ENCODE data around the gene NMRK2. TPM values are rescaled to one million over a fixed set of nuclear protein-coding genes. Genes with fewer than 3 reads are reported as not detected.

The NMRK2 gene
- total and polyA plus RNA-seq, 2 of the 13 experiments (the other 11 are each of a cell fraction or from before 2014, with no cell fraction given): not detected

DNA sequence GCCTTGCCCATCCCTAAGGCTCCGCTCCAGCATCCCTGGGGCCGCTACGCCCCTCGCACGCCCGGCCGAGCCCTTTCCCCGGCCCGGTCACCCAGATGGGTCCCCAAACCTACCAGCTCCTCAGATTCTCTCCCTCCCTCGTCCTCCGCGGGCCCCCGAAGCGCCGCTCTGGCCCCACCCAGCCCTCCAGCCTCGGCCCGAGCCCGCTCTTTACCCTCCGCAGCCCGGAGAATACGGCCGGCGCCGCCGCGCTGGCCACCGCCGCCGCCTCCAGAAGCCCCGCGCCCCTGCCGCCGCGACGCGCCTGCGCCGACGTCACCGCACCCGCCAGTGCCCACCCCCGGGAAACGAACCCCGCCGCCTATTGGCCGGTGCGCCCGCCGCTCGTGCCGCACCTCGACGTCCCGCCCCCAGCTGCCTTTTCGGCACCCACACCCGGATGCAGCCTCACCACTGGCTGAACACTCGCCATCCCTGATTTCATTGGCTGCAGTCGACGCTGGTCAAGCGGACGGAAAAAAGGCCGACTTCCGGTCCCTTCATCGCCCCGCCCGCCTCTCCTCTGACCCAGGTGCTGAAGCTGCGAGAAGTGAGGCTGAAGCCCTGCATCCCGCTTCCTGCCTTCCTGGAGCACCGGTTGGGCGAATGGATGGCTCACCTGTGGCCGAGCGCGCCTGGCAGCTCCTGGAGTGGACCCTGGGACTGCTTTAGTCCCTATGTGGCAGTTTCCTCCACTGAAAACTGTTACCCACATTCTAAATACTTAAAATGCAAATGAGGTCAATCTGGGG is 38.1 kb downstream of the NMRK2 start, which contains the start of gene DAPK3 (continued):
- no peak for TF ChIP-seq NPAS2 (CRISPR knock-in tag; IDR thresholded peaks at IDR 0.05; ENCODE audit: borderline replicate concordance)
- TF ChIP-seq, protein P1, sequence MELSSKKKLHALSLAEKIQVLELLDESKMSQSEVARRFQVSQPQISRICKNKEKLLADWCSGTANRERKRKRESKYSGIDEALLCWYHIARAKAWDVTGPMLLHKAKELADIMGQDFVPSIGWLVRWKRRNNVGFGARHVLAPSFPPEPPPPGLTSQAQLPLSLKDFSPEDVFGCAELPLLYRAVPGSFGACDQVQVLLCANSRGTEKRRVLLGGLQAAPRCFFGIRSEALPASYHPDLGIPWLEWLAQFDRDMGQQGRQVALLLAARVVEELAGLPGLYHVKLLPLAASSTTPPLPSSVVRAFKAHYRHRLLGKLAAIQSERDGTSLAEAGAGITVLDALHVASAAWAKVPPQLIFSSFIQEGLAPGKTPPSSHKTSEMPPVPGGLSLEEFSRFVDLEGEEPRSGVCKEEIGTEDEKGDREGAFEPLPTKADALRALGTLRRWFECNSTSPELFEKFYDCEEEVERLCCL (CRISPR knock-in tag; IDR thresholded peaks at IDR 0.05; ENCODE audit: borderline replicate concordance): no peak
- TF ChIP-seq HNF4A (CRISPR knock-in tag; IDR thresholded peaks at IDR 0.05): no peak
- TF ChIP-seq ZNF460 (CRISPR knock-in tag; IDR thresholded peaks at IDR 0.05; ENCODE audit: borderline replicate concordance): no peak
- TF ChIP-seq NCOA1 (CRISPR knock-in tag; IDR thresholded peaks at IDR 0.05): no peak
- no peak for TF ChIP-seq NONO (IDR thresholded peaks at IDR 0.05)
- TF ChIP-seq NONO (CRISPR knock-in tag; conservative IDR thresholded peaks at IDR 0.05): peak; percentile 86; the same call in 1 of the 2 replicates
- TF ChIP-seq, protein P2, sequence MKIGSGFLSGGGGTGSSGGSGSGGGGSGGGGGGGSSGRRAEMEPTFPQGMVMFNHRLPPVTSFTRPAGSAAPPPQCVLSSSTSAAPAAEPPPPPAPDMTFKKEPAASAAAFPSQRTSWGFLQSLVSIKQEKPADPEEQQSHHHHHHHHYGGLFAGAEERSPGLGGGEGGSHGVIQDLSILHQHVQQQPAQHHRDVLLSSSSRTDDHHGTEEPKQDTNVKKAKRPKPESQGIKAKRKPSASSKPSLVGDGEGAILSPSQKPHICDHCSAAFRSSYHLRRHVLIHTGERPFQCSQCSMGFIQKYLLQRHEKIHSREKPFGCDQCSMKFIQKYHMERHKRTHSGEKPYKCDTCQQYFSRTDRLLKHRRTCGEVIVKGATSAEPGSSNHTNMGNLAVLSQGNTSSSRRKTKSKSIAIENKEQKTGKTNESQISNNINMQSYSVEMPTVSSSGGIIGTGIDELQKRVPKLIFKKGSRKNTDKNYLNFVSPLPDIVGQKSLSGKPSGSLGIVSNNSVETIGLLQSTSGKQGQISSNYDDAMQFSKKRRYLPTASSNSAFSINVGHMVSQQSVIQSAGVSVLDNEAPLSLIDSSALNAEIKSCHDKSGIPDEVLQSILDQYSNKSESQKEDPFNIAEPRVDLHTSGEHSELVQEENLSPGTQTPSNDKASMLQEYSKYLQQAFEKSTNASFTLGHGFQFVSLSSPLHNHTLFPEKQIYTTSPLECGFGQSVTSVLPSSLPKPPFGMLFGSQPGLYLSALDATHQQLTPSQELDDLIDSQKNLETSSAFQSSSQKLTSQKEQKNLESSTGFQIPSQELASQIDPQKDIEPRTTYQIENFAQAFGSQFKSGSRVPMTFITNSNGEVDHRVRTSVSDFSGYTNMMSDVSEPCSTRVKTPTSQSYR (CRISPR knock-in tag; IDR thresholded peaks at IDR 0.05; ENCODE audit: borderline replicate concordance): no peak
- TF ChIP-seq SOX5 (CRISPR knock-in tag; IDR thresholded peaks at IDR 0.05; ENCODE audit: borderline replicate concordance): no peak
- TF ChIP-seq DPF2 (CRISPR knock-in tag; IDR thresholded peaks at IDR 0.05; ENCODE audit: borderline replicate concordance, low read depth): no peak
- TF ChIP-seq, protein P3, sequence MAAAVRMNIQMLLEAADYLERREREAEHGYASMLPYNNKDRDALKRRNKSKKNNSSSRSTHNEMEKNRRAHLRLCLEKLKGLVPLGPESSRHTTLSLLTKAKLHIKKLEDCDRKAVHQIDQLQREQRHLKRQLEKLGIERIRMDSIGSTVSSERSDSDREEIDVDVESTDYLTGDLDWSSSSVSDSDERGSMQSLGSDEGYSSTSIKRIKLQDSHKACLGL (CRISPR knock-in tag; IDR thresholded peaks at IDR 0.05): no peak
- no peak for TF ChIP-seq NR2F2 (IDR thresholded peaks at IDR 0.05; ENCODE audit: borderline replicate concordance, low read depth)
- TF ChIP-seq ZFP36L1 (CRISPR knock-in tag; IDR thresholded peaks at IDR 0.05): no peak
- TF ChIP-seq, protein P4, sequence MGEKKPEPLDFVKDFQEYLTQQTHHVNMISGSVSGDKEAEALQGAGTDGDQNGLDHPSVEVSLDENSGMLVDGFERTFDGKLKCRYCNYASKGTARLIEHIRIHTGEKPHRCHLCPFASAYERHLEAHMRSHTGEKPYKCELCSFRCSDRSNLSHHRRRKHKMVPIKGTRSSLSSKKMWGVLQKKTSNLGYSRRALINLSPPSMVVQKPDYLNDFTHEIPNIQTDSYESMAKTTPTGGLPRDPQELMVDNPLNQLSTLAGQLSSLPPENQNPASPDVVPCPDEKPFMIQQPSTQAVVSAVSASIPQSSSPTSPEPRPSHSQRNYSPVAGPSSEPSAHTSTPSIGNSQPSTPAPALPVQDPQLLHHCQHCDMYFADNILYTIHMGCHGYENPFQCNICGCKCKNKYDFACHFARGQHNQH (CRISPR knock-in tag; IDR thresholded peaks at IDR 0.05): no peak
- no peak for TF ChIP-seq NAIF1 (CRISPR knock-in tag; IDR thresholded peaks at IDR 0.05; ENCODE audit: borderline replicate concordance)
- TF ChIP-seq, protein P5, sequence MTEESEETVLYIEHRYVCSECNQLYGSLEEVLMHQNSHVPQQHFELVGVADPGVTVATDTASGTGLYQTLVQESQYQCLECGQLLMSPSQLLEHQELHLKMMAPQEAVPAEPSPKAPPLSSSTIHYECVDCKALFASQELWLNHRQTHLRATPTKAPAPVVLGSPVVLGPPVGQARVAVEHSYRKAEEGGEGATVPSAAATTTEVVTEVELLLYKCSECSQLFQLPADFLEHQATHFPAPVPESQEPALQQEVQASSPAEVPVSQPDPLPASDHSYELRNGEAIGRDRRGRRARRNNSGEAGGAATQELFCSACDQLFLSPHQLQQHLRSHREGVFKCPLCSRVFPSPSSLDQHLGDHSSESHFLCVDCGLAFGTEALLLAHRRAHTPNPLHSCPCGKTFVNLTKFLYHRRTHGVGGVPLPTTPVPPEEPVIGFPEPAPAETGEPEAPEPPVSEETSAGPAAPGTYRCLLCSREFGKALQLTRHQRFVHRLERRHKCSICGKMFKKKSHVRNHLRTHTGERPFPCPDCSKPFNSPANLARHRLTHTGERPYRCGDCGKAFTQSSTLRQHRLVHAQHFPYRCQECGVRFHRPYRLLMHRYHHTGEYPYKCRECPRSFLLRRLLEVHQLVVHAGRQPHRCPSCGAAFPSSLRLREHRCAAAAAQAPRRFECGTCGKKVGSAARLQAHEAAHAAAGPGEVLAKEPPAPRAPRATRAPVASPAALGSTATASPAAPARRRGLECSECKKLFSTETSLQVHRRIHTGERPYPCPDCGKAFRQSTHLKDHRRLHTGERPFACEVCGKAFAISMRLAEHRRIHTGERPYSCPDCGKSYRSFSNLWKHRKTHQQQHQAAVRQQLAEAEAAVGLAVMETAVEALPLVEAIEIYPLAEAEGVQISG (CRISPR knock-in tag; IDR thresholded peaks at IDR 0.05): peak; percentile 63; the same call in 1 of the 2 replicates
- TF ChIP-seq KLF9 (CRISPR knock-in tag; IDR thresholded peaks at IDR 0.05; ENCODE audit: low read depth): no peak
- TF ChIP-seq ZBTB20 (CRISPR knock-in tag; IDR thresholded peaks at IDR 0.05; ENCODE audit: borderline replicate concordance, low read depth): no peak; the same call in 1 of the 2 replicates
- no peak for TF ChIP-seq TCF7 (IDR thresholded peaks at IDR 0.05; ENCODE audit: low read depth)
- TF ChIP-seq MAFK (conservative IDR thresholded peaks at IDR 0.05 in 1 of 2, IDR thresholded peaks at IDR 0.05 in 1 of 2; ENCODE audit: low read length in 2 of 2): peak; percentile 13 to 52
- no peak for TF ChIP-seq ZNF367 (CRISPR knock-in tag; IDR thresholded peaks at IDR 0.05; ENCODE audit: borderline replicate concordance)
- no peak for TF ChIP-seq ARNT (IDR thresholded peaks at IDR 0.05)
